Measurements from ENCODE around the gene SKOR1.

The SKOR1 gene

DNA sequence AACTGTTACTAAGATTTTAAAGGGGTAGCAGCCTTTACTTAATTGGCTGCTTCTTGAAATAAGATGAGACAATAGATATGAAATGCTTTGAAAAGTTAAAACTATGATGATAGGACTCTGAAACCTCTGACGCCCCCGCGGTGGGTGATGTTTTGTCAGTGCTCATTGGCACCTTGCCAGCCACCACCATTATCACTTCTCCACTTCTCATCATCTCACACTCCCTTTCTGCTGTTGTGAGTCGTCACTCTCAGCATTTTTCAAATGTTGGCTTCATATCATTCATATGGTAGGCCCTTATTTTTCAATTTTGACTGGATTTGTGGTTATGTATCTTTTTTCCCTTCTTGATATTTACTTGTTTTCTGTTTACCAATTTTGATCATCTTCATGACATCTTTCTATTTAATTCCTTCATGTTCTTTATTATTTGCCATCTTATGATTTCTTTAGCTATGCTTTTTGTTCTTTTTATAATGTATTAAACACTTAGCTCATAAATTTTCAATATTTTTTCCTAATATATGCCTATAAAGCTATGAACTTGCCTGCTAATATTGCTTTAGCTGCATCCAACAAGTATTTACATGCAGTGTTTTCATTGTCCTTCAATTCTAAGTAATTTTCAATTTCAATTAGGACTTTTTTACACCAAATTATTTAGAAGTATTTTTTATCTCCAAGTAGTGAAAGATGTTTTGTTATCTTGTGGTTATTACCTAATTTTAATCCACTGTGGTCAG, 30.3 kb upstream of the SKOR1 start:
- DNase-seq (ENCODE audit: low read depth in 2 of 2) = no peak

DNA sequence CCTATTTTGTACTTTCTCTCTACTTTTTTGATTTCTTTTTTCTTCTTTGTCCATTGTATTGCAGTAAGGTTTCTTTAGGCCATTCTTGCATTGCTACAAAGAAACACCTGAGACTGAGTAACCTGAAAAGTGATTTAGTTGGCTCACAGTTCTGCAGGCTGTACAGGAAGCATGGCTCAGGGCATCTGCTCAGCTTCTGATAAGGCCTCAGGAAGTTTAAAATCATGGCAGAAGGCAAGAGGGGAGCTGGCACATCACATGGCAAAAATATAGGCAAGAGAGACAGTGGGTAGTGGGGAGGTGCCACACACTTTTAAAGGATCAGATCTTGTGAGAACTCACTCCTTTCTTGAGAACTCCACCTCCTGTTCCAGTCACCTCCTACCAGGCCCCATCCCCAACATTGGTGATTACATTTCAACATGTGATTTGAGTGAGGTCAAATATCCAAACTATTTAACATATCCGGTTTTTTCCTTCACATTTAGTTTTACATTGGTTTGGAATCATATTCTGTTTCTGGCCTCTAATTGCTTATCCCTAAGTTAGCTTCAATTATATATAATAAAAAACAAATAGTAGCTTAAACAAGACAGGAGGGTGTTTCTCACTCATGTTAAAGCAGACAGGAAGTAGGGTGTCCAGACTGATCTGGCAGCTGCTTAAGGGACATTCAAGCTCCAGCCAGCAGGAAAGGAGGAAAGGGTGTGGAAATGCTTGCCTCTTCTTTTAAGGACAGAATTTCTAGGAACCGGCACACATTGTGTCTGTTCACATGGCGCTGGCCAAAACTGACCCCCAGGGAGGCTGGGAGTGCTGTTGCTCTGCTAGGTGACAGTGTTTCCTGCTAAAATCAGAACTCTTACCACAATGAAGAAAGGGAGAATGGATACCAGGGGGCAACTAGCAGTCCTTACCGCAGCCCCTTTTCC, 28.8 kb upstream of the SKOR1 start:
- no peak for DNase-seq (ENCODE audit: low read depth in 2 of 2)

DNA sequence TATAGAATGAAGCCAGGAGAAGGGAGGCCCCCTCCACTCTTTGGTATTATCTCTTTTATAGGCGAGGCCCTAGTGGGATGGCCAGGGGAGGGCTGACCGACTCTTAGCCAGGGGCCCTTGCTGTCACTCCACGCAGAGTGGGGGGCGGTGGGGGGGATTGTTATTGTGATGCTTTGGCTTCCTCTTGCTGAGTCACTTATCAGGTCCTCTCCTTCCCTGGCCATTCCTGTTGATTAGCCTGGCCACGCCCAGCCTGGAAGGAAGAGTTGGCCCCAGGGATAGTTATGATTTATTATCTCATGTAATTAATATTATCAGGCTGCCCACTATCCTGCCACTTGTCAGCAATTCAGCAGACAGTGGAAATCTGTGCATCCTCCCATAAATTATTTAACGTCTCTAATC, 25.5 kb upstream of the SKOR1 start:
- no peak for DNase-seq (ENCODE audit: low read depth in 2 of 2)

DNA sequence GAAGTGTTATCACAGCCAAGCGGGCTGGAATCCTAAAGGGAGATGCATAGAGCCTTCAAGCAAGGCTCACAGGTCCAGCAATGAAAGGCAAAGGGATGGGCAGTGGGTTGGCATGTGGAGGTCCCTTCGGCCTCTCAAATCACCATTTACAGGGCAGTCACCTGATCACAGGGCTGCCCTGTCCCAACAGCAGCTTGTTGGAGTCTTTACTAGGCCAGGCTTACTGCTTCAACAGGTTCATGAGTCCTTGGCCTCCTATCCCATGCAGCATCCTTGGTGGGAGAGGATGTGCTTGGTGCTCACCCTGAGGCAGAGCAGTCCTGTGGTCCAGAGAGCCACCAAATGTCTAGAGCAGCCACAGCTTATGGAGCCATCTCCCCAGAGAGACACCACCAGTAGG, 24.2 kb upstream of the SKOR1 start:
- no peak for DNase-seq (ENCODE audit: low read depth in 2 of 2)

DNA sequence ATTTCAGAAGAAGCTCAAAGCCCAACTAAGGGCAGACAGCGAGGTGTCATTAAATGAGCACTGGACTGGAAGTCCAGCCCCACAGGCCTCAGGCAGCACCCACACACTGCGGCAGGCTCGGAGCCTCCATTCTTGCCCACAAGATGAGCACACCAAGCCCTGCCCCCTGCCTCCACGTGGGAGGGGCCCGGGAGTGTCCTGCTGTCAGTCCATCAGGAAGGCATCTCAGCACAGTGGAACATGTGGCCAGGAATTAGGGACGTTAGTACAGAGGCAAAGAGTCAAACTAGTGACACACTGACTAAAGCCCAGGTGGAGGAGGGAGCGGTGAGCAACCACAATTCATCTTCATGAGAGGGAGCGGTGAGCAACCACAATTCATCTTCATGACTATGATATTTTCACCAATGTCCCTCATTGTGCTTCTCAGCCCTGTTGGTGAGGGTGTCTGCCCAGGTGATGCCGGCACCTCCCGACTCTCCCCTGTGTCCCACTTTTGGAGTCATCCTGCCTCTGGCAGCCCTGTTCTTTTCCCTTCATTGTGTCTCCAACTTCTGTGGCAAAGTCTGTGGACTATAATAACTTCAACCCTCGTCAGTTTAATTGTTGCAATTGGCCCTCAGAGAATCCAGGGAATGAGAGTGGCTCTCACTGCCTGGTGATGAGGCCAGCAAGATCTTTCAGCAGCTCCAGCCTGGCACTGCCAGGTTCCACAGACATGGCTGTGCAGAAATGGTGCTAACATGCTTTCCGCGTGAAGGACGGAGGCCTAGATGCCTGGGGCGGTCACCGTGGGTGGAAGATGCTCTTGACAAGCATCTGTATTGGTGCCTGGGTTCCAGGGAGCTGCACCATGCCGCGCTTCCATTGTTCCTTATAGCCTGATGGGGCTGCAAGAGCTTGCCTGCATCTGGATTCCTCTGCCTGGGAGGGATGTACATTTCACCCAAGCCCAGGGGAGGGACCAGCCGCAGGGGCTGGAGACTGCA, 23.1 kb upstream of the SKOR1 start:
- no peak for DNase-seq (ENCODE audit: low read depth in 2 of 2)

DNA sequence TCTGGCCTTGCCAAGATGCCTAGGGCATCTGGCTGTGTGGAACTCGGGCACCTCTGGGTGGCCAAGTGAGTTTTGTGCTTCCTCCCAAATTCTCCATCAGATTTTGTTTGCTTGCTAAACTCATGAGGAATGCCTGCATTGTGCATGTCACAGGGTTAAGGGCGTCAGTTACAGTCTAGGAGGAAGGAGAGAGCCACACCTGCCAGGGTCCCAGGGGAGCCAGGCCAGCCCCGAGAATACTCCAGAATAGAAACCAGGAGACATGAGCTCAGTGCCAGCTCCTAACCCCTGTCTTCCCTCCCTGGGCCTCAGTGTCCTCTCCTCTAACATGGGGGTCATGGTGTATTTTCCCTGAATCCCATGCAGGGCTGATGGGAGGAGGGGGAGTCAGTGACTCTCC, 22.0 kb upstream of the SKOR1 start:
- no peak for DNase-seq (ENCODE audit: low read depth in 2 of 2)

DNA sequence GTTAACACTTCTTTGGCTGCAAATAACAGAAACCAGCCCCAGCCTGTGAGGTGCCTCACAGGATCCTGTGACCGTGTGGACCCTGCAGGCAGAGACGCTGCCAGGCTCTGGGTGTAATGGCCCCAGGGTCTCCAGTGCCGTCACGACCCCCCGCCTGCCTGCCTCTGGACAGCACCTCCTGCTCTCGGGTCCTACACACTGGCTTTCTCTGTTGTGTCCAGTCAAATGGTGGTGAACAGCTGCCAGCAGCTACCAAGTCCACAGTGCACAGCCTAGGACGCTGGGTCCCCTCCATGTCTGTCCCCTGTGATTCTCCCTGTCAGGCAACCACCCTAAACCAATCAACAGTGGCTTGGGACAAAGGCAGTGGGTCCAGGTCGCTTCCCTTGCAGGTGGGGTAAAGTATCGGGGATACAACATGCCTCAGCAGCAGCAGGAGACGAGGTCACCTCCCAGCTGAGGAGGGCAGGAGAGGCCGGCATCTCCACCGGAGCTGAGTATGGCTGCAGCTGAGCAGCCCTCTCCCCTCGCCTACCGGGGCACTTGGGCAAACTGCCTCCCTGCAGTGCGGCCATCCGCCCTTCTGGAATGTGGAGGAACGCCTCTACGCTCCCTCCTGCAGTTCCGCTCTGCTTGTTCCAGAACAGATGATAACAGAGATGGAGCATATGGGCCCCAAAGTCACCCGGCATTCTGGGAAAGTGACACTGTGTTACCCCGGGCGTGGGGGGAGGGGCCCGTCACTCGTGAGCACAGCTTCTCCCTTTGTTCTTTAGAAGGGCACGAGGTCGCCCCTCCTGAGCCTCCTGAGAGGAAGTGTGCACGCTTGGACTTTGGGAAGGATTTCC, 21.1 kb upstream of the SKOR1 start:
- no peak for DNase-seq (ENCODE audit: low read depth in 2 of 2)

DNA sequence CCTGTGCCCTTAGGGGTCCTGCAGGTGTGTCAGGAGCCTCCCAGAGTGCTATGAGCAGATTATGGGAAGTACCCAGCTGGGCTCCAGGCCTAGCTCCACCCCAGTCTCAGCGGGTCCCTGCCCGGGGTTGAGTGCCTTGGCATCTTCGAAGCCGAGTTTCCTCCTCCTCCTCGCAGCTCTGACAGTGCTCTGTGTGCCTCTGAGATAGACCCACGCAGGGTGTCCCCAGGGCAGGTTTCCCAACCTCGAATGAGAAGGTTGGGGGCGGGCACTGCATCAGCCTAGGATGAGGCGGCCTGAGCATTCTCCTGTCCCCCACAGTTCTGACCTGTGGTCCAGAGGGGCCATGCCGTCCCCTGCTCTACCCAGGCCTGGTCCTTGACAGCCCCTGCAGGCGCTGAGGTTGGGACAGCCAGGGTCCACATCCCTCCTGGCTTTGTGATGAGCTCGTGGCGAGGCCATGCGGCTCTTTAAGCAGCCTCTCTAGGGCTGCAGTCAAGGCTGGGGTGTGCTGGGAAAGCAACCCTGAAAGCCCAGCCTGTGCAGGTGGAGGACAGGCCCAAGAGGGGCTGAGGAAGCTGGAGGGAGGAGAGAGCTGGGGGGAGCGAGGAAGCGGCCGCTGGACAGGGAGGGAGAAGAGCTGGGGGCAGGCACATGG, 20.2 kb upstream of the SKOR1 start:
- DNase-seq (ENCODE audit: low read depth in 2 of 2) = no peak

DNA sequence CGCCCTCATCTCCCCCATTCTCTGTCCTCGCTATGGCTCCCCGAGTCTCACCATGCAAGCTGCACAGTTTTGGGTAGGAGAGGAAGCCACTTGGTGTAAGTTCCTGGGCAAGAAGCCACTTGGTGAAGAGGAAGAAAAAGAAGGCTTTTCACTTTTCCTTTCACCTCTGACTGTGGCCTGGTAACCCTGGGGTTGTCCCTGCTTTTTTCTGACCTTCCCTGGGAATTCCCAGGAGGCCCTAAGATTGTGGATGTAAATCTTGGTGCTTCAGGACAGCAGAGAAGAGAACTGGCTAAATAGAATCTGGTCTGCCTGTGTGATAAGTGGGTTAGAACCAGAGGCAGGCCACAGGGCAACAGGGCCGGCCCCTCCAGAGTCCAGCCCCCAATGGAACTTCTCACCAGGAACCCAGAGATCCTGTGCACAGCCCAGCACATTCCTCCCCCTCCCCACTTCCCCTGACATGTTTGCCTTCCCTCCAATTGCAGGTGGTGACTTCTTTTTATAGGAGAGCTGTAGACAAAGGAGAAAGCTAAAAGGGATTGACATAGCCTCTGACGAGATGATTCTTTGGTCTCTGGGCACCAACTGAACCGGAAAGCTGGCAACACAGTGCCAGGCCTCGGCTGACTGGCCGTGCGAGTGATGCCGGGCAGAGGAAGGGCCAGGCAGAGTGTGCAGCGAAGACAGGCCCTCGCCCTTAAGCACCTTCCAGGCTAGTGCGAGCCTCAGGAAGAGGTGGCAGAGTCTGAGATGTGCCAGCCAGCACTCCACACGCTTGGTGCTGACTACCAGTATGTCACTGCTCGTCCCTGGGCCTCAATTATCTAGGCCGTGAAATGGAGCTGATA, 19.4 kb upstream of the SKOR1 start:
- no peak for DNase-seq (ENCODE audit: low read depth in 2 of 2)

DNA sequence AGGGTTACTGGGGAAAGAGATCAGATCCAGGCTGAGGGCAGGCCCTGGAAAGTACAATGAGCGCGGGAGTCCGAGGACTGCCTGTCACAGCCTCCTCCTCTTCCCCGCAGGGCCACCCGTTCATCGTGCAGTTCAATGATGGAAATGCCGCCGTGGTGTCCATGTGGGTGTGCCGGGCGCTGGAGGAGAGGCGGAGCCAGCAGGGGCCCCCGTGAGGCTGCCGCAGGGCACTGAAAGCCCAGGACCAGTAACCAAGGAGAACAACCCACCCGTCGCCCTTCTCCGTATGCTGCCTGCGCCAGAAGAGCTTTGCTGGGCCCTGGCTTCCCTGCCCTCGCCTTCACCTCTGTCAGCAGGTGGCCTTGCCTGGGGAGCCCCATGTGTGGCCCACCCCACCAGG, 18.8 kb upstream of the SKOR1 start:
- no peak for DNase-seq (ENCODE audit: low read depth in 2 of 2)

DNA sequence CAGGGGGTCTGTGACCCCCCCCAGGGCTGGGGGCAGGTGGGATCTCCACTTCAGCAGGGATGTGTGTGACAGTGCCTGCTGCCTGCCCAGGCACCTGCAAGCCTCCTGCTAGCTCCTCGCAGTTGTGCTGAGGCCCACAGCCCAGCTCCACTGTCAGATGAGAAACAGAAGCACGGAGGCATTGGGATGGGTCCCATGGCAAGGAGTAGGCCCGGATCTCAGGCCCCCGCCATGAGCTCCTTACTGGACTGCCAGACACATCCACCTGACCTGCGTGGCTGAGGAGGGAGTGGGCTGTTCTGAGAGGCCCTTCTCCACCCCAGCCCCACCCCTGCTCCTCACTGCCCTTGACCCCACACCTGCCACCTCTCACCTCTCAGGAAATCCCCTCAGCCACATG, 18.2 kb upstream of the SKOR1 start:
- DNase-seq (ENCODE audit: low read depth in 2 of 2) = no peak

DNA sequence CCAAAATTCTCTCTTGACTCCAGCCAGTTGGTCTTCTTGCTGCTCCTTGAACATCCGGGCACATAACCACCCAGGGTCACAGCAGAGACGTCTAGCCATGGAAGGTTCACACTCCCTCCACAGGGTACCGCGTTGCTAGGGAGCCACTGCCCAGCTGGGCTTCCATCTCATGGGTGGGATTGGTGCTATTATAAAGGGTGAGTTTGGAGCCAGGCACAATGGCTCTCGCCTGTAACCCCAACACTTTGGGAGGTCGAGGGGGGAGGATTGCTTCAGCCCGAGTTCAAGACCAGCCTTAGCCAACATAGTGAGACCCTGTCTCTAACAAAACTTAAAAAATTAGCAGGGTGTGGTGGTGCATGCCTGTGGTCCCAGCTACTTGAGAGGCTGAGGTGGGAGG, 17.5 kb upstream of the SKOR1 start:
- DNase-seq (ENCODE audit: low read depth in 2 of 2) = no peak

DNA sequence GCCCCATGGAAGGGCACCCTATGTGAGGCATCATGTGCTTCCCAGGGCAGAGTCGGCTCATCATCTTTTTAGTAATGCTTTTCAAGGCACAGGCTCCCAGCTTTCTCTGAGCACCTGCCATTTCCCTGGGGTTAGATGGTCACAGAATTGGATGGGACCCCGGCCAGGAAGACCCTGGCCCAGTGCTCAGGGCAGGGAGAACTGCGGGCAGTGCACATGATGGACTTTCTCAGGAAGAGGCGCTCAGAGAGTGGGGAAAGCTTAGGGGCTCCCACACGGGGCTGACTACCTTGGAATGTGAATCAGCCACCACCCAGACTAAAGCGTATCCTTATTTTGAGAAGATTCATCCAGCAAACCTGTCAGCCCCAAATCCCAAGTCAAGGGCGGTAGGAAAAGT, 16.5 kb upstream of the SKOR1 start:
- DNase-seq (ENCODE audit: low read depth in 2 of 2) = no peak

DNA sequence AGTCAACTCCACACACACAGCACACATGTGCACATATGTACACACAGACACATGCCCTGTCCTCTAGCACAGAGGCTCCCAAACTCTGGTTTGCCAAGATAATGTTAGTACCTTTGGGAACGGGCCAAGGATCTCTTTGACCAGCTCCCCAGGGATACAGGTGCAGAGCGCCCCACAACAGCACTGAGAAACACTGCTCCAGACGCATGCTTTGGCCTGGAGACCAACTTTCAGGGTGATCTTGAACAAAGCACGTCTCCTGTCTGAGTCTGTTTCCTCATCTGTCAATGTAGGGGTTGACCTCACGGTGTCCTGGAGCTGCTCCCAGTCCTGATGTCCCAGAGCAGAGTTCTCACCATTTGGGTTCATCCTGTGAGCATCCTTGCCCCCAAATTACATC, 15.9 kb upstream of the SKOR1 start:
- DNase-seq (ENCODE audit: low read depth in 2 of 2) = no peak

DNA sequence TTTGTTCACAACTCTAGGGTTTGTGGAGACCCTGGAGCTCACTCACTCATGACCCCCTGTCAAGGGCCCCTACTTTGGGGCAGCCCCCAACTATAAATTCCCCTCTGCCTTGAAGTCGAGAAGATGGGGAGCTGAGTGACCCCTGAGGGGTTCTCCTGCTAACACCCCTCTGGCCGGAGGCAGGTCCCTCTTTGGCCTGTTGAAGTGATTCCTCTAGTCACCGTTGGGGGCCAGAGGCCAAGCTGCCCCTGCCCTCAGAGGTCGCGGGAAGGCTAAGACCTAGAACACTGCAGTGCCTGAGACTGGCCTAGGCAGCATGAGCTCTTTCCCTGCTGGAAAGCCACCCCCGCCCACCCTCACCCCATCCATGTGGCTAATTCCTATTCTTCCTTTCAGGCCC, 15.4 kb upstream of the SKOR1 start:
- DNase-seq (ENCODE audit: low read depth in 2 of 2) = no peak

DNA sequence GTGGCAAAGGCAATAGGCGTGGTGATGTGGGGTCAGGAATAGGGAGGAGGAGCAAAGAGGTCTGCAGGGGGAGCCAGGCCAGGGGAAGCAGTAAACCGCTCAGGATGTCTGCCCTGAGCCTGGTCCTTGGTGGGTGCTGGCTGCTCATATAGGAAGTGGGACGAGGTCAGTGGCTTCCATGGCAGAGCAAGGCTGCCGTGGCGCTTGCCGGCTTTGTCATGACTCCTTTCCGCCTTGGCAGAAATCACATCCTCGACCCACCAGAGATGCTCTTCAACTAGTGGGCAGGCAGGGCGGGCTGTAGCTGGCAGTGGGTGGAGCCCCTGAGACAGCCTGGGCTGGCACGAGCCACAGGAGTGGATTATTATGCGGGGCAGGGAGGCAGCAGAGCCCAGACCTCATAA, 13.1 kb upstream of the SKOR1 start:
- no peak for DNase-seq (ENCODE audit: low read depth in 2 of 2)

DNA sequence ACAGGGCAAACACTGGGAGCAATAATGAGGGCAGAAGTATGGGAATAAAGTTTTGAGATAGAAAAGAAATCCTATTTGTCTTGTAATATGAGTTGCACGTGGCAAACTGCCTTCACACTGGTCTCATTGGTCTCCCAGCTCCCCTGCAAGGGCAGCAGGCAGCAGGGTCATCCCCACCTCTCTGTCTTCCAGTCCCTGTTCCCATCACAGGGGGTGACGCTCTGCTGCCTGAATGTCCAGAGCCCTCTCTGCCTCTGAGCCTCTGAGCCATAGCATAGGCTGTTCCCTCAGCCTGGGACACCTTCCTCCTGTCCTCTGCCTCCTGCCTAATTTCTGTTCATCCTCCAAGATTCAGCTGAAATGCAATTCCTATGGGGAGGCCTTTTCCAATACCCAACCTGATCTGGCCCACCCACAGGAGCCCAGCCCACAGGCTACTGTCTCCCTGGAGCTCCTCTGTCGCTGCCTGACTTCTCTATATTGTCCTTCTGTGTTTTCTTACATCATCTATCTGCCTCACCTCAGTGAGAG, 12.1 kb upstream of the SKOR1 start:
- DNase-seq (ENCODE audit: low read depth in 2 of 2) = no peak

DNA sequence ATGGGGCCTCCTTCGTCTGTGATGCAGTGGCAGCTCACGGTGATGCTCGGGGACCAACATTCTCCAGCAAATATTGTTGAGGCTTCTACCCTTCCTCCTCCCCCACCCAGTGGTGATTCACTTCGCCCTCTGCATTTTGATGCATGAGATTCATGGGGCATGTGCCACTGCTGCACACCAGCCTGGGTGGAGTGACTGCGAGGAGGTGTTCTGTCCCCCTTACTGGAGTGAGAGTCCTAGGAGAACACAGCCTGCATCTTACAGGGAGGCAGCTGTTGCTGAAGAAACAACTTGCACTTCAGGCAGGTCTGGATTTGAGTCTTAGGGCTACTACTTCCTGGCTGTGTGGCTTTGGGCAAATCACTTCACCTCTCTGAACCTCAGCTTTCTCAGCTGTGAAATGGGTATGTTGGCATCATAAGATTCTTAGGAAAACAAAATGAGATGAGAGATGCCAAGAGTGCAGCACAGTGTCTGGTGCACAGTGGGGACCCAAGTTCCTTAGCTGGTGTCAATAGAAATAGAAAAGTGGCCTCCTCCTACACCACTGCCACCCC, 10.2 kb upstream of the SKOR1 start:
- no peak for DNase-seq (ENCODE audit: low read depth in 2 of 2)

DNA sequence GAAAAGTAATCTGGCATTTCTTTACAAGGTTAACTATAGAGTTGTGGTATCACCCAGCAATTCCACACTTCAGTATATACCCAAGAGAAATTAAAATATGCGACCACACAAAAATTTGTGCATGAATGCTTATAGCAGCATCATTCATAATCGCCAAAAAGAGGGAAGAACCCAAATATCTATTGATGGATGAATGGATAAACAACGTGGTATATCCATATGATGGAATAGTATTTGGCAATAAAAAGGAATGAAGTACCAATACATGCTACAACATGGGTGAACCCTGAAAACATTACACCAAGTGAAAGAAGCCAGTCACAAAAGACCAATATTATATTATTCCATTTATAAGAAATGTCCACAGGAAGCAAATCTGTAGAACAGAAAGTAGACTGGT, 8.6 kb upstream of the SKOR1 start:
- no peak for DNase-seq (ENCODE audit: low read depth in 2 of 2)

All from fibroblast of skin of left quadriceps (primary cell).